ENCODE data around the gene ANKRD60. TPM values are rescaled to one million over a fixed set of nuclear protein-coding genes. Genes with fewer than 3 reads are reported as not detected.

Gene ANKRD60
- total and polyA plus RNA-seq, 11 donors: not detected

DNA sequence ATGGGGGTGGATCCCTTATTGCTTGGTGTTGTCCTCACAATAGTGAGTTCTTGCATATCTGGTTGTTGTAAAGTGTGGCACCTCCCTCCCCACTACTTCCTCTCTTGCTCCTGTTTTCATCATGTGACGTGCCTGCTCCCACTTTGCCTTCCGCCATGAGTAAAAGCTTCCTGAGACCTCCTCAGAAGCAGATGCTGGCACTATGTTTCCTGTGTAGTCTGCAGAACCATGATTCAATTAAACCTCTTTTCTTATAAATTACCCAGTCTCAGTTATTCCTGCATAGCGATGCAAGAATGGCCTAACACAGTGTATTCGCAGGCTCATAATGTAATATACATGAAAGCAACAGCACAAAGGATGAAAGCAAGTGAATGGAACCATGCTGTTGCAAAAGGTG, 28.4 kb upstream of the ANKRD60 start:
- intact Hi-C loops (cut with DNase I): no loop called here
- 92 to 96% (median 95%) methylated on average over 4 of the region's 4 CpGs for WGBS, 4 donors
- Histone ChIP-seq H3K9me3 (peaks cover 0 to 3% (median 0%) of the 10 kb centered on the region in 12 donors), H3K4me3 (no peak overlapping the region), H3K4me1 (peaks cover 0 to 15% (median 0%) of the 10 kb centered on the region in 12 donors), H3K27me3 (no peaks in the 10 kb centered on the region), H3K36me3 (peaks cover 0 to 5% (median 0%) of the 10 kb centered on the region in 9 donors), H3K27ac (no peak overlapping the region)
- no peak for ATAC-seq
- TF ChIP-seq POLR2A (IDR thresholded peaks at IDR 0.05): no peak
- TF ChIP-seq, protein P1, sequence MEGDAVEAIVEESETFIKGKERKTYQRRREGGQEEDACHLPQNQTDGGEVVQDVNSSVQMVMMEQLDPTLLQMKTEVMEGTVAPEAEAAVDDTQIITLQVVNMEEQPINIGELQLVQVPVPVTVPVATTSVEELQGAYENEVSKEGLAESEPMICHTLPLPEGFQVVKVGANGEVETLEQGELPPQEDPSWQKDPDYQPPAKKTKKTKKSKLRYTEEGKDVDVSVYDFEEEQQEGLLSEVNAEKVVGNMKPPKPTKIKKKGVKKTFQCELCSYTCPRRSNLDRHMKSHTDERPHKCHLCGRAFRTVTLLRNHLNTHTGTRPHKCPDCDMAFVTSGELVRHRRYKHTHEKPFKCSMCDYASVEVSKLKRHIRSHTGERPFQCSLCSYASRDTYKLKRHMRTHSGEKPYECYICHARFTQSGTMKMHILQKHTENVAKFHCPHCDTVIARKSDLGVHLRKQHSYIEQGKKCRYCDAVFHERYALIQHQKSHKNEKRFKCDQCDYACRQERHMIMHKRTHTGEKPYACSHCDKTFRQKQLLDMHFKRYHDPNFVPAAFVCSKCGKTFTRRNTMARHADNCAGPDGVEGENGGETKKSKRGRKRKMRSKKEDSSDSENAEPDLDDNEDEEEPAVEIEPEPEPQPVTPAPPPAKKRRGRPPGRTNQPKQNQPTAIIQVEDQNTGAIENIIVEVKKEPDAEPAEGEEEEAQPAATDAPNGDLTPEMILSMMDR (IDR thresholded peaks at IDR 0.05): no peak
- no peak for DNase-seq

DNA sequence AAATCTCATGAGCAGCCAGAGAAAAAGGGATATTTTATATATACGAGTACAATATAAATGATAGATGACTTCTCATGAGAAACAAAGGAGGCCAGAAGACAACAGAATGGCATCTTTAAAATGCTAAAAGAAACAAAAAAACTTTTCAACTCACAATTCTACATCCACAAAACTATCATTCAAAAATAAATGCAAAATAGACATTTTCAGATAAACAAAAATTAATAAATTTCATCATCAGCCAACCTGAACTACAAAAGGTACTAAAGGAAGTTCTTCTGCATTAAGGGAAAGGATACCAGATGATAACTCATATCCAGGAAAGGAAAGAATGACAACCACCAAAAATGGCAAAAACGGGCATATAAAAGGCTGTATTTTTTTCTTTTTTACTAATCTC, 27.9 kb upstream of the ANKRD60 start:
- no peak for TF ChIP-seq POLR2A (IDR thresholded peaks at IDR 0.05)
- TF ChIP-seq, protein P1 (IDR thresholded peaks at IDR 0.05): no peak
- H3K9me3 ChIP-seq: peaks cover 0 to 3% (median 0%) of the 10 kb centered on the region in 12 donors
- no peak overlapping the region for H3K27ac ChIP-seq
- ATAC-seq: no peak
- peaks cover 0 to 14% (median 0%) of the 10 kb centered on the region in 12 donors for H3K4me1 ChIP-seq
- DNase-seq: no peak
- H3K36me3 ChIP-seq: peaks cover 0 to 7% (median 1%) of the 10 kb centered on the region in 9 donors
- no peak overlapping the region for H3K4me3 ChIP-seq
- intact Hi-C loops (cut with DNase I): no loop called here
- 96 to 98% (median 96%) methylated on average over 2 of the region's 2 CpGs for WGBS, 4 donors
- H3K27me3 ChIP-seq: no peaks in the 10 kb centered on the region

DNA sequence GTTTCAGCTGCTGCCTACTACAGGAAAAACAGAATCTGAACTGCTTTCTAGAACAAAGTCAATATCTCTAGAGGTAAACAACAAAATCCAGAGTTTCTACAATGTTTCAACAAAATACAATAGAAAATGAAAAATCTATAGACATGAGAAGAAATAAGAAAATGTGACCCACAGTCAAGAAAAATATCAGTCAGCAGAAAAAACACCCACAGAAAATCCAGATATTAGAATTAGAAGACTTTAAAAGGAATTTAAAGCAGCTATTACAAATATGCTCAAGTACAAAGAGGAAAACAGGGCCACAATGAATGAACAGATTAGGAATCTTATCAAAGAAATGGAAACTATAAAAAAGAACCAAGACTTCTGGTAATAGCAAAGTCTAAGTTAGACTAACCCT, 26.4 kb upstream of the ANKRD60 start:
- DNase-seq (no peak), ATAC-seq (no peak)
- no peak for TF ChIP-seq POLR2A (IDR thresholded peaks at IDR 0.05)
- TF ChIP-seq, protein P1 (IDR thresholded peaks at IDR 0.05): no peak
- Histone ChIP-seq H3K4me3 (no peak overlapping the region), H3K27ac (no peak overlapping the region), H3K27me3 (no peaks in the 10 kb centered on the region), H3K4me1 (peaks cover 0 to 7% (median 0%) of the 10 kb centered on the region in 12 donors), H3K36me3 (peaks cover 0 to 21% (median 14%) of the 10 kb centered on the region in 9 donors), H3K9me3 (peaks cover 0 to 3% (median 0%) of the 10 kb centered on the region in 12 donors)
- intact Hi-C loops (cut with DNase I): no loop called here

DNA sequence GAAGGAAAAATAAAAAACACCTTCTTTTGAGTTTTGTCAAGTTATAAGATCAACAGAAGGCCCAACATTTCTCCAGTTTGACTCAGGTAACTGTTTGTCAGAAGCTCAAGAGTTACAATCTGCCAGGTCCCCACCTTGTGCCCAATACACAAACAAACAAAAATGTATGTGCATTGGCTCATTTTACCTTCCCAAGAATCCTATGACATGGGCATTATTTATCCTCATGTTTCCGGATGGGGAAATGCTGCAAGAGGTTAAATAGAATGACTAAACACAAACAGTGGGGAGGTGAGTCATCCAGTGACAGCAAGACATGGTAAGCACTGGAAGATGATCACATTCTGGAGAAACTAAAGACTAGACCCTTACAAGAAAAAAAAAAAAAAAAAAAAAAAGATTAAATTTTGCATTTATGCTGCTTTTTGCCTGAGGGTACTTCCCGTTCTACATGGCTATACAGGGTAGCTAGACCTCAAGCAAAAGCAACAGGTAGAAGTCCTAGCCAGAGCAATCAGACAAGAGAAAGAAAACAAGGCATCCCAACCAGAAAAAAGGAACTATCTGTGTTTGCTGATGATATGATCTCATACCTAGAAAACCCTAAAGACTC, 23.6 kb upstream of the ANKRD60 start:
- no peak for DNase-seq
- intact Hi-C loops (cut with DNase I): no loop called here
- peaks cover 0 to 3% (median 0%) of the 10 kb centered on the region in 12 donors for H3K9me3 ChIP-seq
- H3K36me3 ChIP-seq: peaks cover 0 to 43% (median 36%) of the 10 kb centered on the region in 9 donors
- no peaks in the 10 kb centered on the region for H3K27me3 ChIP-seq
- H3K4me1 ChIP-seq: peaks cover 0 to 7% (median 0%) of the 10 kb centered on the region in 12 donors
- ATAC-seq: no peak
- TF ChIP-seq, protein P1 (IDR thresholded peaks at IDR 0.05): no peak
- TF ChIP-seq POLR2A (IDR thresholded peaks at IDR 0.05): no peak
- H3K27ac ChIP-seq: no peak overlapping the region
- 88 to 96% (median 93%) methylated on average over 2 of the region's 2 CpGs for WGBS, 4 donors
- no peak overlapping the region for H3K4me3 ChIP-seq
